Heart left ventricle (tissue), 13 donors: ENCODE results near the gene CMBL.

Experiments used
- POLR2A ChIP-seq, 2 donors: fragments of 450-650 bp; IDR thresholded peaks; one replicate each; pipeline ENCODE4 v1.6.1; 2017; ENCODE audit warnings: antibody characterized with exemption in 2 of 2, mild to moderate bottlenecking in 2 of 2, moderate library complexity in 2 of 2
- TF ChIP-seq, protein P1 (sequence below), 12 donors: fragments of 200-600 bp; sonication (generic) in 4 of 12; IDR thresholded peaks; one replicate each; pipeline versions ENCODE4 v1.5.0 to v1.8.0; 2018 to 2022; ENCODE audit warnings: antibody characterized with exemption in 12 of 12, mild to moderate bottlenecking in 5 of 12
- donor health status: ischemic (EF 13 %, LVEDD 7.1; RV severe dilation, severe dysfunction).
- donor health status: DM: no; HTN: yes; CAD: no.
- donor health status: DM: no; HTN: no; CAD: no.
- donor health status: ischemic (EF 25% LVEDD 6.9; RV normal size, moderate dysfunction).
- donor health status: ischemic (EF 25% LVEDD 5.7; RV mildly dilated, moderate dysfunction).
- donor health status: ischemic (EF 35%, LVEDD 5.7; RV mildly dilated, moderate dysfunction).
- donor health status: nonischemic (EF 11% LVEDD 7.7; RV severe dilation, severe dysfunction).
- donor health status: DM: yes; HTN: yes; CAD: no.
- donor health status: PGD.
- donor health status: ischemic (EF 29% LVEDD 5.4; RV normal size, mild dysfunction).
- donor health status: nonischemic (EF 23%, LVEDD 6.1; RV moderate dilation, normal function).

DNA sequence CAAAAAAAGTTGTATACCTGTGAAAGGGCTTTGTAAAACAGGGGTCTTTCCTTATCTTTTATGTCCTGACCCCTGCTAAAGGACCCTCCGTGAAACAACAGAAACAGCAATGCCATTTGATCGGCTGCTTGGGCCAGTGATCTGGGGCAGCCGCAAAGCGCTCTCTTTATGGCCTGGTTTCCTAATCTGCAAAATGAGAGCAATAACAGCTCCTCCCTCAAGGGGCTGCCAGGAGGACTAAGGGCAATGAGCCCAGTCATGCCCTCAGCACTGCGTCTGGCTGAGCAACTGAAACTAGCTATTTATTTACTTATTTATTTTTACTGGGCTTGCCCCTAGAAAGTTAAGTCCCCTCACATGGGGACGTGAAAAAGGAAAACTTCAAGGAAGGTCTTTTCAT is 18.3 kb downstream of the CMBL start:
- no peak for TF ChIP-seq POLR2A (IDR thresholded peaks at IDR 0.05)
- TF ChIP-seq, protein P1, sequence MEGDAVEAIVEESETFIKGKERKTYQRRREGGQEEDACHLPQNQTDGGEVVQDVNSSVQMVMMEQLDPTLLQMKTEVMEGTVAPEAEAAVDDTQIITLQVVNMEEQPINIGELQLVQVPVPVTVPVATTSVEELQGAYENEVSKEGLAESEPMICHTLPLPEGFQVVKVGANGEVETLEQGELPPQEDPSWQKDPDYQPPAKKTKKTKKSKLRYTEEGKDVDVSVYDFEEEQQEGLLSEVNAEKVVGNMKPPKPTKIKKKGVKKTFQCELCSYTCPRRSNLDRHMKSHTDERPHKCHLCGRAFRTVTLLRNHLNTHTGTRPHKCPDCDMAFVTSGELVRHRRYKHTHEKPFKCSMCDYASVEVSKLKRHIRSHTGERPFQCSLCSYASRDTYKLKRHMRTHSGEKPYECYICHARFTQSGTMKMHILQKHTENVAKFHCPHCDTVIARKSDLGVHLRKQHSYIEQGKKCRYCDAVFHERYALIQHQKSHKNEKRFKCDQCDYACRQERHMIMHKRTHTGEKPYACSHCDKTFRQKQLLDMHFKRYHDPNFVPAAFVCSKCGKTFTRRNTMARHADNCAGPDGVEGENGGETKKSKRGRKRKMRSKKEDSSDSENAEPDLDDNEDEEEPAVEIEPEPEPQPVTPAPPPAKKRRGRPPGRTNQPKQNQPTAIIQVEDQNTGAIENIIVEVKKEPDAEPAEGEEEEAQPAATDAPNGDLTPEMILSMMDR (IDR thresholded peaks at IDR 0.05), result no peak
